Mesendoderm (in vitro differentiated cells): Measurements from ENCODE around the gene CDK2AP2.

ENCODE experiments used
- DNase-seq: peaks from one replicate; pipeline ENCODE4 v3.0.0; 2013
- H2AK5ac ChIP-seq: 2 replicates; pipeline ENCODE4 v1.6.1; 2013; ENCODE audit warnings: low read length, inconsistent platforms
- H2BK120ac ChIP-seq: 2 replicates; pipeline ENCODE4 v1.6.1; 2013; ENCODE audit warnings: low read depth, mild to moderate bottlenecking, low read length, moderate library complexity, mixed read lengths
- H2BK15ac ChIP-seq: replicated peaks from 2 replicates; pipeline ENCODE4 v1.6.1; 2013; ENCODE audit warnings: low read depth, mild to moderate bottlenecking, moderate library complexity
- H2BK5ac ChIP-seq: 2 replicates; pipeline ENCODE4 v1.6.1; 2013; ENCODE audit warnings: low read length, inconsistent platforms
- H3K18ac ChIP-seq: 2 replicates; pipeline ENCODE4 v1.6.1; 2013; ENCODE audit warnings: mild to moderate bottlenecking, low read length, mixed read lengths
- H3K23ac ChIP-seq: one replicate; pipeline ENCODE4 v1.6.1; 2013; ENCODE audit warnings: low read length
- H3K27ac ChIP-seq: 2 replicates; pipeline ENCODE4 v1.5.1; 2013; ENCODE audit warnings: low read depth, mild to moderate bottlenecking, inconsistent platforms, low read length, moderate library complexity
- H3K27me3 ChIP-seq: 2 replicates; pipeline ENCODE4 v1.6.1; 2013; ENCODE audit warnings: low read length, control low read depth, mild to moderate bottlenecking, inconsistent platforms; ENCODE audit not compliant: insufficient read depth, poor library complexity
- H3K36me3 ChIP-seq: 2 replicates; pipeline ENCODE4 v1.6.1; 2013; ENCODE audit warnings: low read length, inconsistent platforms; ENCODE audit not compliant: control insufficient read depth, insufficient read depth
- H3K4ac ChIP-seq: one replicate; pipeline ENCODE4 v1.6.1; 2013; ENCODE audit warnings: low read depth, mild to moderate bottlenecking, low read length, moderate library complexity
- H3K4me1 ChIP-seq: 2 replicates; pipeline ENCODE4 v1.6.1; 2013; ENCODE audit warnings: low read depth, low read length, inconsistent platforms; ENCODE audit not compliant: control insufficient read depth
- H3K4me2 ChIP-seq: 2 replicates; pipeline ENCODE4 v1.6.1; 2013; ENCODE audit warnings: low read length
- H3K4me3 ChIP-seq: 2 replicates; pipeline ENCODE4 v1.5.1; 2013; ENCODE audit warnings: mild to moderate bottlenecking, low read length
- H3K56ac ChIP-seq: one replicate; pipeline ENCODE4 v1.6.1; 2013; ENCODE audit warnings: low read length
- H3K79me1 ChIP-seq: 2 replicates; pipeline ENCODE4 v1.6.1; 2013; ENCODE audit warnings: low read length, inconsistent platforms
- H3K79me2 ChIP-seq: 2 replicates; pipeline ENCODE4 v1.6.1; 2013; ENCODE audit warnings: mild to moderate bottlenecking, low read length; ENCODE audit not compliant: control insufficient read depth, insufficient read depth
- H3K9ac ChIP-seq: 2 replicates; pipeline ENCODE4 v1.6.1; 2013; ENCODE audit warnings: low read length, inconsistent platforms
- H4K5ac ChIP-seq: one replicate; pipeline ENCODE4 v1.6.1; 2013; ENCODE audit warnings: low read length
- H4K8ac ChIP-seq: one replicate; pipeline ENCODE4 v1.6.1; 2013; ENCODE audit warnings: low read depth, mild to moderate bottlenecking, control low read depth, low read length, moderate library complexity
- WGBS: extraction: QIAGEN DNeasy Blood & Tissue Kit; methylation state at CpG from one replicate; pipeline ENCODE4 v1.1.7; 2013; ENCODE audit warnings: low lambda C conversion rate, missing lambda C conversion rate; ENCODE audit not compliant: insufficient coverage; ENCODE audit errors: extremely low coverage; 5-methylcytosine and 5-hydroxymethylcytosine counted together

The CDK2AP2 gene

DNA sequence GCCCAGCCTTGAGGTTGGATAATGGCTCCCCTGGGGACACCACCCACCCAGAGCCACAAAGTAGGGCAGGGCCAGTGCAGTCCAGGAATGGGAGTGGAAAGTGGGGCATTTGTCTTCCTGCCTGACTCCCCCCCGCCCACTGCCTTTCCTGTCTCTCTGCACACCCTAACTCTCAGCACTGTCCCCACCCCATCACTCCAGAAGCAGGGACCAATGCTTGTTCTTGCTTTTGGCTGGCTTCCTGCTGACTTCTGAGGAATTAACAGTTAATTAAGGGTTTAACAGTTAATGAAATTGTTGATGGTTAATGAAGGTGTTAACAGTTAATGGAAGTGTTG lies 7.5 kb downstream of the CDK2AP2 start:
- no peak for DNase-seq
- Histone ChIP-seq H3K18ac (no peak overlapping the region), H3K23ac (no peak overlapping the region), H2BK120ac (no peak overlapping the region), H3K56ac (no peak overlapping the region), H3K79me2 (no peaks in the 10 kb centered on the region), H4K5ac (no peak overlapping the region), H3K27me3 (no peaks in the 10 kb centered on the region), H2BK15ac (no peak overlapping the region), H3K4me3 (no peak overlapping the region), H3K9ac (no peak overlapping the region), H4K8ac (no peak overlapping the region), H3K4me1 (peaks cover under 1% of the 10 kb centered on the region), H3K4me2 (no peak overlapping the region), H3K4ac (no peak overlapping the region), H3K27ac (no peak overlapping the region), H3K36me3 (no peaks in the 10 kb centered on the region), H2BK5ac (no peak overlapping the region), H2AK5ac (no peak overlapping the region), H3K79me1 (peaks cover 3% of the 10 kb centered on the region)
- no CpG with 5 or more reads among the region's 1 CpG for WGBS

DNA sequence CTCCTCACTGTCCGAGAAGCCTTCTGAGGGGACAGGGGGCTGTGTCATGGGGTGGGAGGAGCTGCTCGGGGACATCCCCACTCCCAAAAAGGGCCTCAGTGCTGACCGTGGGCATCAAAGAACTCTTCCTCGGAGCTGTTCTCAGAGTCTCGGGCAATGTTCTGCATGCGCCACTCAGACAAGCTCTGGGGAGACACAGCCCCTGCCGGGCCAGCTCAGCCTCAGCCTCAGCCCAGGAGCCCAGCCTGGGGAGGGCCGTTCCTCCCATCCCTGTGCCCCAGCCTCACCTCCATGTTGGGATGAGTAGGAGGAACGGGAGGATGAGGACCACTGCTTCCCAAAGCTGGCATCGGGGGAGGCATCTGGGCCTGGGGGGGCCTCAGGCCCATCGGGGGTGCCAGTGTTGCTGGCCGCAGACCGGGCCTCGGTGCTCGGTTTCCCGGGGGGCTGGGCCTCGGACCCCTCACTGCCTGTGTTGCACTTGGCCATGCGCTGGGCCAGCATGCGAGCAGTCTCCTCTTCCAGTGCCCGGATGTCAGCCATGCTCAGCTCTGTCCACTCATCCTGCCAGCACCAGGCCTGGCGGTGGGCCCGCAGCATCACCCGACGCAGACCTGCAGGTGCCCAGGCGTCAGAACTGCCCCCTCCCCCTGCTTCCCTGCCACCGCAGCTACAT lies 8.0 kb downstream of the CDK2AP2 start:
- no CpG with 5 or more reads among the region's 26 CpGs for WGBS
- no peak overlapping the region for H2BK120ac ChIP-seq
- no peak overlapping the region for H3K9ac ChIP-seq
- no peak for DNase-seq
- no peak overlapping the region for H3K4me2 ChIP-seq
- no peak overlapping the region for H3K4ac ChIP-seq
- H3K23ac ChIP-seq: no peak overlapping the region
- H3K27me3 ChIP-seq: no peaks in the 10 kb centered on the region
- H2BK5ac ChIP-seq: no peak overlapping the region
- no peak overlapping the region for H4K8ac ChIP-seq
- H3K36me3 ChIP-seq: no peaks in the 10 kb centered on the region
- no peaks in the 10 kb centered on the region for H3K79me2 ChIP-seq
- H2AK5ac ChIP-seq: no peak overlapping the region
- H3K4me1 ChIP-seq: no peaks in the 10 kb centered on the region
- no peak overlapping the region for H2BK15ac ChIP-seq
- H3K4me3 ChIP-seq: no peak overlapping the region
- H4K5ac ChIP-seq: no peak overlapping the region
- H3K56ac ChIP-seq: no peak overlapping the region
- no peak overlapping the region for H3K18ac ChIP-seq
- peaks cover 3% of the 10 kb centered on the region for H3K79me1 ChIP-seq
- no peak overlapping the region for H3K27ac ChIP-seq

DNA sequence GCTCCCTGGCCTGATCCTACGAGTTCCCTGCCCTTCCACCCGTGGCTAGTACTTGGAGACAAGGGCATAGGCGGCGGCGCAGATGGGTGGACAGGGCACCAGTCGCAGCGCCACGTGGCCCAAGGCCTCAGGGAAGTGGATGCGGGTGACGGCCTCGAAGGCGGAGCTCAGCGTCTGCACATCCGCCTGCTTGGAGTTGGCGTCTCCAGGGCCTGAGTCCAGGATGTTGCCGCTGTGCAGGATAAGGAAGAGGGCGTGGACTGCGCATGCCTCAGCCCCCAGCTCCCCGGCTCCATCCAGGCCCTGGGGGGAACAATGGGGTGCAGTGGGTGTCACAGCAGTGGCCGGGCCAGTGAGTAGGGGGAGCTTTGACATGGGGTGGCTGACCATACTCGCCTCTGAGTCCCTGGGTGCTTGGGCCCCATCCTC lies 9.4 kb downstream of the CDK2AP2 start:
- no CpG with 5 or more reads among the region's 21 CpGs for WGBS
- no peak overlapping the region for H3K4me2 ChIP-seq
- H3K23ac ChIP-seq: no peak overlapping the region
- H3K9ac ChIP-seq: no peak overlapping the region
- H3K36me3 ChIP-seq: no peaks in the 10 kb centered on the region
- no peak overlapping the region for H3K4me3 ChIP-seq
- no peak overlapping the region for H4K8ac ChIP-seq
- no peak for DNase-seq
- H4K5ac ChIP-seq: no peak overlapping the region
- no peak overlapping the region for H2BK5ac ChIP-seq
- no peaks in the 10 kb centered on the region for H3K4me1 ChIP-seq
- H3K27ac ChIP-seq: no peak overlapping the region
- no peak overlapping the region for H3K56ac ChIP-seq
- no peak overlapping the region for H2AK5ac ChIP-seq
- peaks cover 2% of the 10 kb centered on the region for H3K79me1 ChIP-seq
- no peak overlapping the region for H2BK15ac ChIP-seq
- no peak overlapping the region for H2BK120ac ChIP-seq
- no peak overlapping the region for H3K4ac ChIP-seq
- no peaks in the 10 kb centered on the region for H3K79me2 ChIP-seq
- no peak overlapping the region for H3K18ac ChIP-seq
- no peaks in the 10 kb centered on the region for H3K27me3 ChIP-seq

DNA sequence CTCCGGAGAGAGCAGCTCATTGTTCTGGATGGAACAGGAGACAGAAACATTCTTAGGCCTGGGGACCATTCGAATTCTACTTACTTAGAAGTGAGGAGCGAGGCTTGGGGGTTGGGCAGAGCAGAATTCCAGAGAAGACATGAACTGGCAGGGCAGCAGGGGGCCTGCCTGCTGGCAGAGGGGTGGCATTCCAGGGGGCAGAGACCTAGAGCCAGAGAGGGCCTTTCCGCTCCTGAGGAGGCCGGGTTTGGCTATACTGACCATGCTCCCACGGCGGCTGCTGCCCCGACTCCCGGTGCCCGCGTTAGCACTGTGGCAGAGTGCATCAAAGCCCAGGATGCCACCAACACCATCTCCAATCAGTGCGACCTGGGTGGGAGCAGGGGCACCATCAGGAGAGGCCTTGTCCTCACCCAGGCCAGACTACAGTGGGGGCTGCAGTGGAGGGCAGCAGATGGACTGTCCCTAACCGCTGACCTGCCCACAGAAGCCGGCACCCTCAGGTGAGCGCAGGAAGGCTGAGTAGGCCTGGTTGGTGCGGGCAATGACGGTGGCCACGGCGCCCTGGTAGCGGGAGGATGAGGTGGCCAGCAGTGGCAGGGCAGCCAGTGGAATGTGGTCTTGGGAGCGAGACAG lies 10.2 kb downstream of the CDK2AP2 start:
- H3K79me2 ChIP-seq: no peaks in the 10 kb centered on the region
- no peak for DNase-seq
- no peak overlapping the region for H2BK5ac ChIP-seq
- no peak overlapping the region for H3K4ac ChIP-seq
- H2BK120ac ChIP-seq: no peak overlapping the region
- no peak overlapping the region for H3K4me2 ChIP-seq
- H3K18ac ChIP-seq: no peak overlapping the region
- H3K23ac ChIP-seq: no peak overlapping the region
- no peaks in the 10 kb centered on the region for H3K79me1 ChIP-seq
- no peak overlapping the region for H3K27ac ChIP-seq
- WGBS: no CpG with 5 or more reads among the region's 21 CpGs
- no peak overlapping the region for H2BK15ac ChIP-seq
- H4K5ac ChIP-seq: no peak overlapping the region
- H3K9ac ChIP-seq: no peak overlapping the region
- no peak overlapping the region for H3K4me3 ChIP-seq
- no peak overlapping the region for H3K56ac ChIP-seq
- H3K36me3 ChIP-seq: no peaks in the 10 kb centered on the region
- H2AK5ac ChIP-seq: no peak overlapping the region
- no peak overlapping the region for H4K8ac ChIP-seq
- H3K27me3 ChIP-seq: no peaks in the 10 kb centered on the region
- no peaks in the 10 kb centered on the region for H3K4me1 ChIP-seq

DNA sequence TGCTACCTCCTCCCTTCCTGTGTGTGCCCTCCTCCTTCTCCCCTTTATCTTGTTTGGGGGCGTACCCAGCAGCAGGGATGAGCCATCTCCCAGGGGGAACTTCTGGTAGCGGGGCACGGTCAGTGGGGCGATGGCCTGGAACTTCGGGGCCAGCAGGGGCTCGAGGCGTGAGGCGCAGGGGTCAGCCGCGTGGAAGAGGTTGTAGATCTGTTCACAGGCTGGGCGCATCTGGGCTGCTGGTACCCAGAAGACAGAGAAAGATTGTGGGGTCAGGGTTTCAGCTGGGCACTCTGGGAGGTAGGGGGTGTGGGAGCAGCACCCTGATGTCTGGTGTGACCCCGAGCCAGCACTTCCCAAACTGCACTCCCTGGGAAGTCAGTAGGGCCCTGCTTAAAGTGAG lies 11.8 kb downstream of the CDK2AP2 start:
- H3K9ac ChIP-seq: no peak overlapping the region
- H3K36me3 ChIP-seq: peaks cover 4% of the 10 kb centered on the region
- H3K27me3 ChIP-seq: no peaks in the 10 kb centered on the region
- no peak overlapping the region for H3K4ac ChIP-seq
- no peak overlapping the region for H3K4me3 ChIP-seq
- H3K23ac ChIP-seq: no peak overlapping the region
- H3K79me2 ChIP-seq: no peaks in the 10 kb centered on the region
- no peak overlapping the region for H3K56ac ChIP-seq
- H2BK120ac ChIP-seq: no peak overlapping the region
- no peak for DNase-seq
- H3K4me2 ChIP-seq: no peak overlapping the region
- H4K8ac ChIP-seq: no peak overlapping the region
- no peak overlapping the region for H2BK15ac ChIP-seq
- no peaks in the 10 kb centered on the region for H3K4me1 ChIP-seq
- no peak overlapping the region for H2AK5ac ChIP-seq
- H3K79me1 ChIP-seq: no peaks in the 10 kb centered on the region
- no CpG with 5 or more reads among the region's 12 CpGs for WGBS
- H2BK5ac ChIP-seq: no peak overlapping the region
- H4K5ac ChIP-seq: no peak overlapping the region
- no peak overlapping the region for H3K18ac ChIP-seq
- H3K27ac ChIP-seq: no peak overlapping the region
